H1 (cell line): Measurements from ENCODE around the gene SCNM1. TPM values are rescaled to one million over a fixed set of nuclear protein-coding genes. Genes with fewer than 3 reads are reported as not detected.

Source experiments
- CTCF ChIA-PET: fragments of 300-600 bp; sonication (Branson Sonifier 250); formaldehyde crosslinking; loops from one replicate; lab custom pipeline; 2021; ENCODE audit not compliant: partially characterized antibody; lab: Charles Lee
- POLR2A ChIA-PET: fragments of 300-600 bp; sonication (Branson Sonifier 250); formaldehyde crosslinking; loops from one replicate; lab custom pipeline; 2021; ENCODE audit warnings: inconsistent platforms; ENCODE audit not compliant: partially characterized antibody; lab: Charles Lee
- DNase-seq, 2 experiments: peaks; one replicate each; pipeline versions ENCODE4 v3.0.0 to v3.0.0-alpha.2; 2010 to 2022; ENCODE audit warnings: low spot score in 2 of 2, low read depth in 1 of 2, mixed read lengths in 1 of 2
- FAIRE-seq: peaks from 2 replicates; lab custom pipeline; 2011; peaks lifted over from hg19 to GRCh38; lab: Jason Lieb, UNC
- H2AFZ ChIP-seq: 2 replicates; pipeline ENCODE4 v1.8.1; 2012; ENCODE audit warnings: low read length, inconsistent platforms
- H2AK5ac ChIP-seq: 2 replicates; pipeline ENCODE4 v1.6.1; 2013; ENCODE audit warnings: low read depth, low read length
- H2BK120ac ChIP-seq: replicated peaks from 2 replicates; pipeline ENCODE3; 2013; ENCODE audit warnings: low read depth, low read length, inconsistent platforms
- H2BK12ac ChIP-seq: 2 replicates; pipeline ENCODE4 v1.6.1; 2013; ENCODE audit warnings: low read depth, low read length
- H2BK15ac ChIP-seq: 2 replicates; pipeline ENCODE4 v1.6.1; 2013; ENCODE audit warnings: low read length
- H2BK20ac ChIP-seq: 2 replicates; pipeline ENCODE4 v1.6.1; 2013; ENCODE audit warnings: low read length
- H2BK5ac ChIP-seq: 2 replicates; pipeline ENCODE4 v1.6.1; 2013; ENCODE audit warnings: low read depth, low read length
- H3K14ac ChIP-seq: 2 replicates; pipeline ENCODE4 v1.6.1; 2013; ENCODE audit warnings: inconsistent platforms; ENCODE audit not compliant: insufficient read length
- H3K18ac ChIP-seq: 2 replicates; pipeline ENCODE4 v1.6.1; 2013; ENCODE audit warnings: low read length; ENCODE audit errors: extremely low read depth
- H3K23ac ChIP-seq: 2 replicates; pipeline ENCODE4 v1.6.1; 2013; ENCODE audit warnings: inconsistent platforms; ENCODE audit not compliant: insufficient read length
- H3K23me2 ChIP-seq: 2 replicates; pipeline ENCODE4 v1.6.1; 2013; ENCODE audit warnings: low read depth, low read length
- H3K27ac ChIP-seq: 2 replicates; pipeline ENCODE4 v1.6.1; 2011; ENCODE audit warnings: low read depth, low read length, inconsistent platforms
- H3K27me3 ChIP-seq, 4 experiments: replicated peaks in 1 of 4; 1 replicate in 1 of 4; 2 replicates in 3 of 4; pipeline versions ENCODE4 v1.6.1 to v1.8.1; 2011 to 2013; ENCODE audit warnings: low read length in 3 of 4, mild to moderate bottlenecking in 3 of 4, inconsistent platforms in 2 of 4, mixed read lengths in 2 of 4, moderate library complexity in 1 of 4; ENCODE audit not compliant: control insufficient read depth in 3 of 4, insufficient read depth in 3 of 4; ENCODE audit errors: extremely low read depth in 1 of 4
- H3K36me3 ChIP-seq, 4 experiments: 2 replicates each; pipeline versions ENCODE4 v1.6.1 to v1.8.1; 2011 to 2013; ENCODE audit warnings: mild to moderate bottlenecking in 4 of 4, low read length in 3 of 4, moderate library complexity in 2 of 4, control low read depth in 1 of 4, inconsistent platforms in 1 of 4; ENCODE audit not compliant: insufficient read depth in 4 of 4, control insufficient read depth in 2 of 4
- H3K4ac ChIP-seq: replicated peaks from 2 replicates; pipeline ENCODE3; 2013; ENCODE audit warnings: low read length, low read depth, mixed read lengths, inconsistent platforms; ENCODE audit not compliant: insufficient read length
- H3K4me1 ChIP-seq, 4 experiments: replicated peaks in 1 of 4; 1 replicate in 1 of 4; 2 replicates in 3 of 4; pipeline versions ENCODE4 v1.6.1 to v1.8.1; 2011 to 2013; ENCODE audit warnings: low read length in 3 of 4, inconsistent platforms in 2 of 4, mixed read lengths in 1 of 4; ENCODE audit not compliant: insufficient read depth in 4 of 4, control insufficient read depth in 3 of 4
- H3K4me2 ChIP-seq, 2 experiments: 2 replicates each; pipeline versions ENCODE4 v1.6.1 to v1.8.1; 2011 to 2013; ENCODE audit warnings: low read depth in 2 of 2, low read length in 2 of 2, control low read depth in 1 of 2, inconsistent platforms in 1 of 2, mild to moderate bottlenecking in 1 of 2; ENCODE audit not compliant: insufficient read depth in 1 of 2
- H3K4me3 ChIP-seq, 4 experiments: fragments of 200-600, 300-600 bp in 1 of 4; sonication (generic), shearing (Covaris generic), sonication (Bioruptor Twin) in 1 of 4; 2 replicates each; pipeline versions ENCODE4 v1.5.1 to v1.8.1; 2011 to 2016; ENCODE audit warnings: low read length in 4 of 4, low read depth in 3 of 4, control low read depth in 2 of 4, inconsistent platforms in 2 of 4, mild to moderate bottlenecking in 2 of 4, mixed read lengths in 1 of 4, moderate library complexity in 1 of 4; ENCODE audit not compliant: insufficient read depth in 2 of 4; ENCODE audit errors: extremely low read depth in 1 of 4
- H3K56ac ChIP-seq: replicated peaks from 2 replicates; pipeline ENCODE3; 2013; ENCODE audit warnings: low read depth, mild to moderate bottlenecking, mixed read lengths, low read length, inconsistent platforms; ENCODE audit not compliant: insufficient read length
- H3K79me1 ChIP-seq: 2 replicates; pipeline ENCODE4 v1.6.1; 2013; ENCODE audit warnings: low read depth, low read length, control low read depth
- H3K79me2 ChIP-seq, 2 experiments: 2 replicates each; pipeline versions ENCODE4 v1.6.1 to v1.8.1; 2012 to 2013; ENCODE audit warnings: low read length in 2 of 2, mild to moderate bottlenecking in 2 of 2, inconsistent platforms in 1 of 2; ENCODE audit not compliant: insufficient read depth in 2 of 2, control insufficient read depth in 1 of 2
- H3K9ac ChIP-seq, 4 experiments: replicated peaks in 1 of 4; 1 replicate in 1 of 4; 2 replicates in 3 of 4; pipeline versions ENCODE4 v1.6.1 to v1.8.1; 2011 to 2013; ENCODE audit warnings: low read depth in 3 of 4, low read length in 3 of 4, control low read depth in 2 of 4, mild to moderate bottlenecking in 2 of 4, moderate library complexity in 2 of 4, inconsistent platforms in 1 of 4; ENCODE audit errors: extremely low read depth in 1 of 4
- H3K9me3 ChIP-seq, 2 experiments: 2 replicates each; pipeline versions ENCODE4 v1.6.1 to v1.8.1; 2012 to 2013; ENCODE audit warnings: mild to moderate bottlenecking in 2 of 2, moderate library complexity in 2 of 2, control low read depth in 1 of 2, inconsistent platforms in 1 of 2, low read depth in 1 of 2, low read length in 1 of 2, mixed read lengths in 1 of 2; ENCODE audit not compliant: insufficient read depth in 2 of 2
- H4K20me1 ChIP-seq, 2 experiments: replicated peaks in 1 of 2; 2 replicates each; pipeline versions ENCODE3 to v1.8.1; 2011 to 2013; ENCODE audit warnings: inconsistent platforms in 2 of 2, low read length in 2 of 2, mild to moderate bottlenecking in 1 of 2; ENCODE audit not compliant: insufficient read depth in 2 of 2, control insufficient read depth in 1 of 2
- H4K5ac ChIP-seq: 2 replicates; pipeline ENCODE4 v1.6.1; 2013; ENCODE audit warnings: low read length, low read depth, mixed read lengths, inconsistent platforms; ENCODE audit not compliant: insufficient read length
- H4K8ac ChIP-seq: 2 replicates; pipeline ENCODE4 v1.8.0; 2013; ENCODE audit warnings: mild to moderate bottlenecking, moderate library complexity, low read length, inconsistent platforms; ENCODE audit not compliant: insufficient read depth; ENCODE audit errors: extremely low read depth
- H4K91ac ChIP-seq: replicated peaks from 2 replicates; pipeline ENCODE3; 2013; ENCODE audit warnings: low read length, mixed read lengths, inconsistent platforms; ENCODE audit not compliant: insufficient read length
- CBX5 ChIP-seq: fragments of 300-800, 300-1000 bp; sonication (generic); IDR thresholded peaks from 2 replicates; pipeline ENCODE4 v1.7.1; 2016; ENCODE audit warnings: antibody characterized with exemption, low read length, low read depth
- GTF2F1 ChIP-seq: IDR thresholded peaks from 2 replicates; pipeline ENCODE4 v1.6.1; 2012; ENCODE audit warnings: low read depth, low read length, improper control_type of control experiment, borderline replicate concordance
- RXRA ChIP-seq: IDR thresholded peaks from 2 replicates; pipeline ENCODE4 v1.6.1; 2011; ENCODE audit warnings: low read depth, mild to moderate bottlenecking, low read length, moderate library complexity; ENCODE audit not compliant: insufficient read depth
- SIRT6 ChIP-seq: IDR thresholded peaks from one replicate; pipeline ENCODE4 v1.7.1; 2012; ENCODE audit warnings: low read length, inconsistent platforms
- WGBS, 2 experiments: shearing (Covaris generic) in 1 of 2; methylation state at CpG; one replicate each; pipeline versions ENCODE4 v1.1.6 to v1.1.7; 2013 to 2015; ENCODE audit warnings: low lambda C conversion rate in 2 of 2, mixed read lengths in 2 of 2, inconsistent platforms in 1 of 2, low coverage in 1 of 2, missing lambda C conversion rate in 1 of 2; ENCODE audit not compliant: insufficient replicate concordance in 2 of 2, insufficient coverage in 1 of 2, insufficient read length in 1 of 2; ENCODE audit errors: extremely low coverage in 1 of 2, missing lambda C conversion rate in 1 of 2; 5-methylcytosine and 5-hydroxymethylcytosine counted together
- polyA plus RNA-seq, 7 experiments: library from polyadenylated mRNA; depleted of rRNA in 3 of 7; stranded (reverse) in 5 of 7; unstranded in 2 of 7; fragments of >200 nt in 5 of 7; fragments of 200-250 nt in 2 of 7; gene quantifications; 1 replicate in 5 of 7; 2 replicates in 1 of 7; 4 replicates in 1 of 7; pipeline versions ENCODE4 v1.2.1 to v1.2.3, GENCODE V29; 2011 to 2013; ENCODE audit warnings: missing spikeins in 2 of 7, mixed read lengths in 2 of 7
- total RNA-seq: library from RNA; stranded (reverse); fragmentation: NEBNext Ultra II Directional; extraction: Animal tissue kit (Norgen Biotek cat#: 25700); gene quantifications from 2 replicates; pipeline ENCODE4 v1.2.1, GENCODE V29; 2021
- TF ChIP-seq, protein P1 (sequence below): IDR thresholded peaks from 2 replicates; pipeline ENCODE4 v1.6.1; 2012; ENCODE audit warnings: inconsistent platforms

Gene SCNM1
- total and polyA plus RNA-seq, 2 of the 8 experiments (the other 6 are each of a cell fraction or from before 2014, with no cell fraction given) = 13.6 to 46.2 TPM

DNA sequence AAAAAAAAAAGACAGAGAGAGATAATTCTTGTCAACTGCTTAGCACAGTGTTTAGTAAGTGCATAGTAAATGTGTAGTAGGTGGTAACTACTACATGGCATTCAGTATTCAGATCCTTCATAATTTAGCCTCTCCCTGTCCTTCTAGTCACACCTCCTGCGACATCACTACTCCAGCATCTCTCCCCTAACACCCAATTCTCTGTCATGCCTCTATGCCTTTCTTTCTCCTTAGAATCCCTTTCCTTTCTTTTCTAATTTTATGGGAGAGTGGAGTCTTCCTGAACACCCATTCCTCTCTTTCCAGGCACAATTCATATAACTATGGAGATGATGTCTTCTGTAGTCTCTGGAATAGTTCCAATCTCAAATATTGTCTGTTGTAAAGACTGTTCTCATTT lies 27.9 kb downstream of the SCNM1 start:
- Histone ChIP-seq H3K23me2 (peaks cover 5% of the 10 kb centered on the region; the same call in 1 of the 2 replicates), H2BK20ac (no peak overlapping the region), H4K8ac (no peak overlapping the region), H3K27ac (no peak overlapping the region), H4K20me1 (no peaks in the 10 kb centered on the region), H3K4me3 (no peak overlapping the region), H2AK5ac (no peak overlapping the region), H3K79me1 (no peaks in the 10 kb centered on the region), H3K14ac (no peak overlapping the region), H3K56ac (no peak overlapping the region), H3K9me3 (no peaks in the 10 kb centered on the region), H4K91ac (no peak overlapping the region), H3K23ac (no peak overlapping the region), H2BK120ac (no peak overlapping the region), H3K27me3 (no peaks in the 10 kb centered on the region), H4K5ac (no peak overlapping the region), H2BK5ac (no peak overlapping the region), H3K36me3 (no peaks in the 10 kb centered on the region), H2BK15ac (no peak overlapping the region), H2BK12ac (no peak overlapping the region), H2AFZ (no peak overlapping the region), H3K9ac (no peak overlapping the region), H3K18ac (no peak overlapping the region), H3K79me2 (peaks cover 3 to 13% of the 10 kb centered on the region in 2 experiments; a peak in 3 of 4 replicates), H3K4me2 (no peak overlapping the region), H3K4ac (no peak overlapping the region), H3K4me1 (peaks cover 0 to 4% (median 2%) of the 10 kb centered on the region in 4 experiments; a peak in 3 of 7 replicates)
- no peak for DNase-seq
- POLR2A ChIA-PET = interaction anchor here (0.9 kb wide), 1 partner anchor 33 kb away, joined by 3 read pairs; no protein-coding TSS in a partner anchor
- FAIRE-seq = no peak
- CTCF ChIA-PET = interaction anchor here (1.2 kb wide), 1 partner anchor 58 kb away, joined by 3 read pairs; no protein-coding TSS in a partner anchor
- 100% methylated on average over 1 of the region's 1 CpG; no CpG with 5 or more reads in 1 of the 2 experiments for WGBS, 2 experiments
- TF ChIP-seq SIRT6 = no peak
- TF ChIP-seq RXRA = no peak
- TF ChIP-seq, protein P1, sequence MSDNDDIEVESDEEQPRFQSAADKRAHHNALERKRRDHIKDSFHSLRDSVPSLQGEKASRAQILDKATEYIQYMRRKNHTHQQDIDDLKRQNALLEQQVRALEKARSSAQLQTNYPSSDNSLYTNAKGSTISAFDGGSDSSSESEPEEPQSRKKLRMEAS = no peak
- no peak for TF ChIP-seq CBX5
- TF ChIP-seq GTF2F1 = no peak
